Thoracic aorta (tissue), 2 donors: Measurements from ENCODE around the gene TMED8. TPM values are rescaled to one million over a fixed set of nuclear protein-coding genes. Genes with fewer than 3 reads are reported as not detected.

Experiments used
- ATAC-seq: fragments of 150-250 bp; one replicate; pipeline ENCODE4 v1.8.0; 2017; ENCODE audit warnings: low read depth; ENCODE audit not compliant: insufficient number of reproducible peaks, low FRiP score
- DNase-seq: peaks from one replicate; pipeline ENCODE4 v3.0.0-alpha.2; 2020; ENCODE audit warnings: low spot score
- H3K27ac ChIP-seq, 2 donors: fragments of 200-600 bp; sonication (generic); 1 replicate in 1 of 2; 2 replicates in 1 of 2; pipeline ENCODE4 v1.5.1; 2016; ENCODE audit warnings: mild to moderate bottlenecking in 2 of 2, moderate library complexity in 2 of 2
- H3K27me3 ChIP-seq: fragments of 200-600 bp; sonication (generic); replicated peaks from 2 replicates; pipeline ENCODE4 v1.6.0; 2016; ENCODE audit warnings: mild to moderate bottlenecking; ENCODE audit not compliant: insufficient read depth
- H3K36me3 ChIP-seq: fragments of 200-600 bp; sonication (generic); one replicate; pipeline ENCODE4 v1.5.1; 2016
- H3K4me1 ChIP-seq, 2 donors: fragments of 200-600 bp; sonication (generic); 1 replicate in 1 of 2; 2 replicates in 1 of 2; pipeline versions ENCODE4 v1.5.1 to v1.6.0; 2016; ENCODE audit warnings: low read depth in 2 of 2, mild to moderate bottlenecking in 1 of 2; ENCODE audit not compliant: control insufficient read depth in 1 of 2
- H3K4me3 ChIP-seq: fragments of 200-600 bp; sonication (generic); 2 replicates; pipeline ENCODE4 v1.5.1; 2016; ENCODE audit warnings: mild to moderate bottlenecking
- H3K9me3 ChIP-seq: fragments of 200-600 bp; sonication (generic); 2 replicates; pipeline ENCODE4 v1.5.1; 2016
- total RNA-seq, 2 donors: library from RNA; depleted of rRNA; stranded (reverse); fragments of >200 nt; gene quantifications; one replicate each; pipeline versions ENCODE4 v1.1.0 to v1.2.3, GENCODE V29; 2016
- TF ChIP-seq, protein P1 (sequence below): fragments of 200-600 bp; sonication (generic); IDR thresholded peaks from one replicate; pipeline ENCODE4 v1.5.1; 2019; ENCODE audit warnings: antibody characterized with exemption

TMED8 gene
- total RNA-seq, 2 donors from 2014 or later = 10.0 to 12.0 TPM

DNA sequence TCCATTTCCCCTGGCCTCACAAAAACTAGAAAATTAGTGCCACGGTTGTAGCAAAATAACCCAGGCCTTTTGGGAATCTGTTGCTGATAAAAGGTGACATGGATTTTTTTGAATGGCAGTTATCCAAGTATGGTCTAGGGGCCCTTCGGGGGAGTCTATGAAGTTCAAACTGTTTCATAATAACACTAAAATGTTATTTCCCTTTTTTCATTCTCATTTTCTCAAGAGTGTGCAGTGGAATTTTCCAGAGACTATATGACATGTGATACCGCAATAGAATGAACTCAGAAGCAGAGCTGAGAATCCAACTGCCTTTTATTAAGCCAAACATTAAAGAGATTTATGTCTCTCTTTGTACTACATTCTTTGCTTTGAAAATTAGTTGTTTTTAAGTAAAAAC is 29.1 kb downstream of the TMED8 start:
- TF ChIP-seq, protein P1, sequence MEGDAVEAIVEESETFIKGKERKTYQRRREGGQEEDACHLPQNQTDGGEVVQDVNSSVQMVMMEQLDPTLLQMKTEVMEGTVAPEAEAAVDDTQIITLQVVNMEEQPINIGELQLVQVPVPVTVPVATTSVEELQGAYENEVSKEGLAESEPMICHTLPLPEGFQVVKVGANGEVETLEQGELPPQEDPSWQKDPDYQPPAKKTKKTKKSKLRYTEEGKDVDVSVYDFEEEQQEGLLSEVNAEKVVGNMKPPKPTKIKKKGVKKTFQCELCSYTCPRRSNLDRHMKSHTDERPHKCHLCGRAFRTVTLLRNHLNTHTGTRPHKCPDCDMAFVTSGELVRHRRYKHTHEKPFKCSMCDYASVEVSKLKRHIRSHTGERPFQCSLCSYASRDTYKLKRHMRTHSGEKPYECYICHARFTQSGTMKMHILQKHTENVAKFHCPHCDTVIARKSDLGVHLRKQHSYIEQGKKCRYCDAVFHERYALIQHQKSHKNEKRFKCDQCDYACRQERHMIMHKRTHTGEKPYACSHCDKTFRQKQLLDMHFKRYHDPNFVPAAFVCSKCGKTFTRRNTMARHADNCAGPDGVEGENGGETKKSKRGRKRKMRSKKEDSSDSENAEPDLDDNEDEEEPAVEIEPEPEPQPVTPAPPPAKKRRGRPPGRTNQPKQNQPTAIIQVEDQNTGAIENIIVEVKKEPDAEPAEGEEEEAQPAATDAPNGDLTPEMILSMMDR = no peak
- no peak for DNase-seq
- H3K9me3 ChIP-seq = no peaks in the 10 kb centered on the region
- H3K4me3 ChIP-seq = no peak overlapping the region
- ATAC-seq = no peak
- H3K4me1 ChIP-seq = no peaks in the 10 kb centered on the region
- H3K27me3 ChIP-seq = no peaks in the 10 kb centered on the region
- H3K36me3 ChIP-seq = peaks cover 7% of the 10 kb centered on the region
- H3K27ac ChIP-seq = no peak overlapping the region

DNA sequence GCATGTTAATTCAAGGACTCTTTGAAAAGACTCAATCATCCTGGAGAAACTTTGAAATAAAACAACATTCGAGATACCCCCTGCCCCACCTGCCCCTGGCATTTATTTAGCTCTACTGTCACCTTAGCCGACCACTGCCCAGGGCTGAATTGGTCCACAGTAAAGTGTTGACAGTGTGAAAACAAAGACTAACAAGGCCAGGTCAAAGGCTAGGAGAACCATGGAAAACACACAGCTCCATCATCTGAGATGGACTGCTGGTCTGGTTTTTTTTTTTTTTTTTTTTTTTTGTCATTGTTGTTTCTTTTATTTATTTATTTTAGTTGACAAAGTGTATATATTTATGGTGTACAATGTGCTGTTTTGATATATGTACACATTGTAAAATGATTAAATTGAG is 30.4 kb downstream of the TMED8 start:
- DNase-seq (no peak), ATAC-seq (no peak)
- TF ChIP-seq, protein P1 = no peak
- Histone ChIP-seq H3K36me3 (peaks cover 18% of the 10 kb centered on the region), H3K27me3 (no peaks in the 10 kb centered on the region), H3K4me1 (no peaks in the 10 kb centered on the region), H3K27ac (no peak overlapping the region), H3K9me3 (no peaks in the 10 kb centered on the region), H3K4me3 (no peak overlapping the region)

DNA sequence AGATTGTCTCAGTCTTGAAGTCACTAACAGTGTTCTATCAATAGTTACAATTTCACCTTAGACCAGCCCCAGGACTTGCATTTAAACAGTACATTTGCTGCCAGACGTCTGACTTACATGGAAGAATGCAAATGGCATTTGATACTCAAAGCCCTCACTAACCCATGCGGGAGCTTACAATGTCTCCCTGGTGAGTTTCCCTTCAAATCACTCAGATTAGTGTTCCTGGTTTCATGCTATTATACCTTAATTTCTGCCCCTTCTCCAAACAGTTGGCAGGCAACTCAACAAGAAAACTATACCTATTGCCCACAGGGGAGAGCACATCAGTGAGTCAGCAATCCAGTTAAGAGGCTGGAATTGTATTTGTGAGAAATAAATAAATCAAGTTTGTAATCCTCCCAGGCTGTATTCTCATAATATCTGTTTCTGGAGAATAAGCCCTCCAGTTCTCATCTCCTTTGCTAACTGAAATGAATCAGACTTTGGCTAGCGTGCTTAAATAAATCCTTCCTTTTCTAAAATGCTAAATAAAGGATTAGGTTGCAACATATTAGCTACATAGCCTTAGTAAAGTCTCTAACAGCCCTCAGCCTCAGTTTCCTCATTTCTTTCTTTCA is 32.4 kb downstream of the TMED8 start:
- Histone ChIP-seq H3K4me3 (no peak overlapping the region), H3K27ac (no peak overlapping the region), H3K9me3 (no peaks in the 10 kb centered on the region), H3K36me3 (peaks cover 29% of the 10 kb centered on the region), H3K4me1 (no peaks in the 10 kb centered on the region), H3K27me3 (no peaks in the 10 kb centered on the region)
- ATAC-seq = no peak
- TF ChIP-seq, protein P1 = no peak
- no peak for DNase-seq

DNA sequence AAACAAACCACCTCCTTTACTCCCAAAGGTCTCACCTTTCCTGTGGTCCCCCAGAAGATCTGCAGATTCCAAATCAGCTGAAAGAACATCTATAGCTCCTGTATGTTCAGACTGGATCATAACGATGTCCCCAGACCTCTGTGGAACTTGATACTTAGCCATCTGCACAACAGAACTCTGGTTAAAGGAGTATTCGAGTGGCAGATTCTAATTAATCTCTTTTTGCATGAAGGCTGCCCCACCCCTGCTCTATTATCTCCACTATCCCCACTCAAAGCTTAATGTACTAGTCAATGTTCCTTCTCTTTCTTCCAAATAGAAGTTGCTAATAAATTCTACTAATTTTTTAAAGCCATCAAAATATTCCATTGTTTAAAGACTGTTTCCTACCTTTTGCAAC is 33.2 kb downstream of the TMED8 start:
- H3K9me3 ChIP-seq = no peaks in the 10 kb centered on the region
- TF ChIP-seq, protein P1 = no peak
- DNase-seq (no peak), ATAC-seq (no peak)
- peaks cover 29% of the 10 kb centered on the region for H3K36me3 ChIP-seq
- no peak overlapping the region for H3K4me3 ChIP-seq
- no peaks in the 10 kb centered on the region for H3K27me3 ChIP-seq
- no peak overlapping the region for H3K27ac ChIP-seq
- H3K4me1 ChIP-seq = no peaks in the 10 kb centered on the region

DNA sequence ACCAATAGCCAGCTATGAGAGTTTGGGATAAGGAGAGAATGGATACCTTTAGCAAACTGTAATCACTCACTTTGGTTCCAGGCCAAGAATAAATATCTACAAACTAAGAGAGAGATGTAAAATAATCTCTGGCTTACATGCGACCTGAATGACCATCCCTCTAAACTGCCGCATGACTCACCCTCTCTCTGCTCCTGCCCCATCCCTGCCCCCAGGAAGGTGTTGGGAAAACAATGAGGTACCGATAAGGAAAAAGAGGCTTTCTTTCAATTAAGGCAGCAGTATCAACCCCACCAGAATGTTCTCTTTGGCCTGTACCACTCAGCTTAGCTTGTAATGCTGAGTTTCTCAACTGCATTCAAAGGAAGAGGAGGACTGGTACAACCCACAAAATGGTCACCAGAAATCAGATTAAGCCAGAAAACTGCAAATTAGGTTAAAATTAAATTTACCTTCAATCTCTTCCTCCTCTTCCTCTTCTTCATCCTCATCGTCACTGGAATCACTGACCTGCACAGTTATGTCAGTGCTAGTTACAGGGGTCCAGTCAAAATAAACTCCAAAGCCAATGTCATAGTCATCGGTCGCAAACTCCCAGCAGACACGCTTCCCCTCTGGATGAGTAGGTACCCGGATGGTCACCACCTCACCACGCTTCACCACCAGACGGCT is 34.0 kb downstream of the TMED8 start:
- Histone ChIP-seq H3K36me3 (peaks cover 29% of the 10 kb centered on the region), H3K4me3 (no peak overlapping the region), H3K4me1 (no peaks in the 10 kb centered on the region), H3K27ac (no peak overlapping the region), H3K9me3 (no peaks in the 10 kb centered on the region), H3K27me3 (no peaks in the 10 kb centered on the region)
- TF ChIP-seq, protein P1 = no peak
- ATAC-seq (no peak), DNase-seq (no peak)
